IPS DF 19.7 (cell line): ENCODE results near the gene CIB2.

ENCODE experiments used
- DNase-seq: peaks from one replicate; pipeline ENCODE4 v3.0.0-alpha.2; 2013; ENCODE audit warnings: low read depth, low spot score

CIB2 gene

GRCh38 chr15:78107471-78107870 lies 23.8 kb downstream of the CIB2 start:
- no peak for DNase-seq

- DNase-seq: no peak
Measured at GRCh38 chr15:78105476-78106241, 25.6 kb downstream of the CIB2 start.

DNA sequence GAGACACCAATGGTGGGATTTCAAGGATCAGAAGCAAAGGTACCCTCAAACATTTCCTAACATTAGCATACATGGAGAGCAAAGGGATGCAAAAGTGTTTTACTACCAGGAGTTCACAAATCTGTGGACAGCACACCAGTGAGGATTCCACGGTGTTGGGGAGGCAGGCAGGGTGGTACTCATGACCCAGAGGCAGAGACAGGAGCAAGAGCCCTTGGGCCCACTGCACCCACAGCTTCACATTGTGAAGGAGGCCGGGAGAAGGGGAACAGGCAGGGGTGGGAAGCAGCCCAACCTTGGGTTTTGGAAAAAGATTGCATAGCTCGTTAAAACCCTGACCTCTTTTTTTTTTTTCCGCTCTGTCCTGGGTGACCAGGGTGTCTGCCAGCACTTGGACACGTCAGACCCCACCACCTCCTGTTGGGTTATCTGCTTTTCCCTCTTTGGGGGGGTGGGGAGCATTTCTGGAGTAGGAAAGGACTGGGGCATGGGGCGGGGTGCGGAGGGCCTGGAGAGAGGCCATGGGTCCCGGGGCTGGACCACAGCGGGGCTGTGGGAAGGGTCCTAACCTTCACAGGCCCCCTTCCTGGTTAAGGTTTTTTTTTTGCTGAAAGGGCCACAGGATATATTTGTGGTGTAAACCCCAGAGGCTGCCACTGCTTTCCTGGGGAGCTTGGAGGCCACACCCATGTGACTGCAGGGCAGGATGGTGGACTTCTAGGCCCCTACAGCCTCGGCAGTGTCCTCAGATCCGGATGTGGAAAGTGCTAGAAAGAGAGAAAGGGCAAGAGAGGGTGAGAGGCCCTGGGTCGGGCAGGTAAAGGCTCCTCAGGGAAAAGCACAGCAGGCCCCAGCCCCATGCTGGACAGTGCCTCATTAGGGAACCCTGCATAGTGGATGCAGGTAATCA lies 26.4 kb downstream of the CIB2 start:
- DNase-seq: no peak

DNA sequence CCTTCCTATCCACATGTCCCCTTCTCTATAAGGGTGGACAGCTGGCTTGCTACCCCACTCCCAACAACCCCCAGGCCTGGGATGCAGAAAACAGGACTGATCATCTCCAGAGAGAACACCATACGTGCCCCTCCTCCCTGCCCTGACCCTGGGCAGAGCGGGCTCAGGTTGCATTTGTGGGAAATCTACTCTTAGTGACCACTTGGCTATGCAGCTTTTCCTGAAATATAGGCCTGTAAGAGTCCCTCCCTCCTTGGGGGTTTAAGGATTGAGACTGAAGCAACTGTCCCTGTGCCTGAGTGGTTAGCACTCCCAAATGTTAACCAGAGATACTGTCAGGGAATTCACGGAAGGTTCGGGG lies 27.1 kb downstream of the CIB2 start:
- DNase-seq: no peak

GRCh38 chr15:78103406-78104118 lies 27.7 kb downstream of the CIB2 start:
- no peak for DNase-seq

DNA sequence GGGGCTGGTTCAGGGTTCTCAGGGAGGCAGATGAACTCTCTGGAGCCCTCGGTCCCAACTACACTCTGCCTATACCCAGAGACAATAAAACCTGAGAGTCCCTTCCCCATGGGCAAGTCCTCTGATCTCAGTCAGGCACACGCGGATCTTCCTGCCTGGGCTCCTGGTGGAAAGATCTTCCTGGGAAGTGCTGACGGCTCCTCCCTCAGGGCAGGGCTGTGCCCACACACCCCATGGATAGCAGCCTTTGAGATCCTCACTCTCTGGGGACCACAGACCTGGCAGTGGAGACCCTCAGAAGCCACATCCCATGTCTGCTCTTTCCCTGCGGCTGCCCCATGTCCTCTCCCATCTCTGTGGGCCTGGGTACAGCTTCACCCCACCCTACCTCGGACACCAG lies 28.5 kb downstream of the CIB2 start:
- DNase-seq: no peak

- DNase-seq: no peak
Measured at GRCh38 chr15:78102211-78102610, 29.0 kb downstream of the CIB2 start.

GRCh38 chr15:78101423-78102105 lies 29.7 kb downstream of the CIB2 start:
- no peak for DNase-seq

GRCh38 chr15:78100886-78101285 lies 30.4 kb downstream of the CIB2 start:
- DNase-seq: no peak

GRCh38 chr15:78098131-78098755 lies 33.0 kb downstream of the CIB2 start:
- no peak for DNase-seq

DNA sequence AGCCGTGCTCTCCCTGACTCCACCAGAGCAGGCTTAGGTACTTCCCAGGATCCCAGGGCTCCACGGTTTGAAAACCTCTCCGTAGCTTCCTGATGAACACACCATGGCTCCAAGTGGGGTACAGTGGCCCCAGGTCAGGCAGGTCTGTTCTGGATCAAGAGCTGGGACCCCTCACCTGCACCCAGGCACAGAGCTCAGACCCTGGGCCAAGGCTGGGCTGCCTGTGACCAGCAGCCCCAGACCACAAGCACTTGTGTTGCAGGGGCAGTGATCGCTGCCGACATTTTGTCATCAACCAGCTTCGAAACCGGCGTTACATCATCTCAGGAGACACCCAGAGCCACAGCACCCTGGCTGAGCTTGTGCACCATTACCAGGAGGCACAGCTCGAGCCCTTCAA lies 33.6 kb downstream of the CIB2 start:
- no peak for DNase-seq

- no peak for DNase-seq
Measured at GRCh38 chr15:78093242-78094020, 37.8 kb downstream of the CIB2 start.

DNA sequence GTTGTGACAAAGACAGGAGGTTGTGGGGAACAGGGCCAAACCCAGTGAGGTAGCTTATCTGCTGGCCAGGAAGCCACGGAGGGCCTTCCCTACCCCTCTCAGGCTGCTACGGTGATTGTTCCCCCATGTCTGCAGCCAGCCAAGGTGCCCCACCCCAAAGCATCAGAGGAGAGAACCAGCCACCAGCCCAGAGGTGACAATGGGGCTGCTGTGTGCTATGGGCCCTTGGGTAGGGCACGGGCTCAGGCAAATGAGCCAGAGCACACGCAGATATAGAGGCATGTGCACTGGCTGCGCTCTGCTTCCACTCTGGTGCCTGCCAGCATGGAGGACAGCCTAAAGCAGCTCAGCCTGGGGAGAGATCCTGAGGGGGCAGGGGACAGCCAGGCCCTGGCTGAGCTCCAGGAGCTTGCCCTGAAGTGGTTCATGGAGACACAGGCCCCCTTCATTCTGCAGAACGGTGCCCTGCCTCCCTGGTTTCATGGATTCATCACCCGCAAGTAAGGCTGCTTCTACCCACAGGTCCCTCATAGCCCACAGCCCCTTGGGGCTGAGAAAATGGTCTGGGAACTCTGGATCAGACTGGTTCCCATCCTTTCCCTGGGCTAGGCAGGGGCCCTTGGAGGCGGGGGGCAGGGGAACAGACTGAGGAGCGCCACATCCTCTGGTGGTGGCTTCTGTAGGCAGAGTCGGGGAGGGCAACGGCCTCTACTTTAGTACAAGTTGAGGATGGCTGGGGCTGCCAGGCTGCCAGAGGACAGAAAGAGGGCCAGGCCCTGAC lies 38.8 kb downstream of the CIB2 start, which contains the start of gene SH2D7:
Gene SH2D7, plus strand, starts transcription at position 301 of the 781 bp plus-strand sequence. Its CDS starts 24 bp downstream, at position 325.
- no peak for DNase-seq

GRCh38 chr15:78090422-78091063 lies 40.7 kb downstream of the CIB2 start:
- no peak for DNase-seq

GRCh38 chr15:78088773-78089080 lies 42.5 kb downstream of the CIB2 start:
- no peak for DNase-seq

GRCh38 chr15:78087951-78088772 lies 43.1 kb downstream of the CIB2 start:
- DNase-seq: no peak

DNA sequence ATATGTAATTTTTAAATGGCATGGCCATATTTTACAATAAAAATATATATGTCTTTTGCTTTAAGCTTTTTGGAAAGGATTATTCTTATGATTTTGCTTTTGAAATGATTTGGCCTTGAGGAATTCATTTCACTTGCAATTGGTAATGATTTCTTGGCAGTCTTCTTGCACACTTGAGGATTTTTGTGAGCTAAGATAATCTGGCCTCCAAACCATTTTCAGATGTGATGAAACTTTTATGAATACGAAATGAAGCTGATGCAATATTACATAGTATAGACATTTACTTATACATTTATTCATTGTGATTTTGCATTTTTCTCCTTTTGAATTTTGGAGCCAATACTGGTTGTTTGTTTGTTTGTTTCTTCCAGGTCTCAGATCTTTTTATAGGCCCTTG lies 45.3 kb downstream of the CIB2 start:
- no peak for DNase-seq

DNA sequence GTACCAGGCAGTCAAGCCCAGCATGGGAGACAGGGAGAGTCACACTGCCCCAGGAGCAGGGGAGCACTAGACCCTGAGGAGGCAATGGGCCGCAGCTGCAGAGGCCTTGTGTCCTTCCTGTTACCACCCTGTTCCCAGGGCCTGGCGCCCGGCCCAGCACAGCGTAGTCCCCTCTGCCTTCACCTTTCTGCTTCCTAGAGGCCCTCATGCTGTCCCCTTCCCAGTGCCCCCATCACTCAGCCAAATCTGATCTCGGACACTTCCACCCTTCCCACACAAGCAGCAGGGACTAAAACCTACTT lies 46.8 kb downstream of the CIB2 start:
- no peak for DNase-seq
